H1 (cell line): ENCODE data around the gene CCDC121. TPM values are rescaled to one million over a fixed set of nuclear protein-coding genes. Genes with fewer than 3 reads are reported as not detected.
"Not testable (repeated sequence)": the region's sequence is repeated elsewhere in the genome, so short reads cannot be mapped to it uniquely, and the experiment has no call there.

Experiments
- CTCF ChIA-PET: fragments of 300-600 bp; sonication (Branson Sonifier 250); formaldehyde crosslinking; loops from one replicate; lab custom pipeline; 2021; ENCODE audit not compliant: partially characterized antibody; lab: Charles Lee
- POLR2A ChIA-PET: fragments of 300-600 bp; sonication (Branson Sonifier 250); formaldehyde crosslinking; loops from one replicate; lab custom pipeline; 2021; ENCODE audit warnings: inconsistent platforms; ENCODE audit not compliant: partially characterized antibody; lab: Charles Lee
- DNase-seq, 2 experiments: peaks; one replicate each; pipeline versions ENCODE4 v3.0.0 to v3.0.0-alpha.2; 2010 to 2022; ENCODE audit warnings: low spot score in 2 of 2, low read depth in 1 of 2, mixed read lengths in 1 of 2
- FAIRE-seq: peaks from 2 replicates; lab custom pipeline; 2011; peaks lifted over from hg19 to GRCh38; lab: Jason Lieb, UNC
- H2AFZ ChIP-seq: 2 replicates; pipeline ENCODE4 v1.8.1; 2012; ENCODE audit warnings: low read length, inconsistent platforms
- H2AK5ac ChIP-seq: 2 replicates; pipeline ENCODE4 v1.6.1; 2013; ENCODE audit warnings: low read depth, low read length
- H2BK120ac ChIP-seq: replicated peaks from 2 replicates; pipeline ENCODE3; 2013; ENCODE audit warnings: low read depth, low read length, inconsistent platforms
- H2BK12ac ChIP-seq: 2 replicates; pipeline ENCODE4 v1.6.1; 2013; ENCODE audit warnings: low read depth, low read length
- H2BK15ac ChIP-seq: 2 replicates; pipeline ENCODE4 v1.6.1; 2013; ENCODE audit warnings: low read length
- H2BK20ac ChIP-seq: 2 replicates; pipeline ENCODE4 v1.6.1; 2013; ENCODE audit warnings: low read length
- H2BK5ac ChIP-seq: 2 replicates; pipeline ENCODE4 v1.6.1; 2013; ENCODE audit warnings: low read depth, low read length
- H3K14ac ChIP-seq: 2 replicates; pipeline ENCODE4 v1.6.1; 2013; ENCODE audit warnings: inconsistent platforms; ENCODE audit not compliant: insufficient read length
- H3K18ac ChIP-seq: 2 replicates; pipeline ENCODE4 v1.6.1; 2013; ENCODE audit warnings: low read length; ENCODE audit errors: extremely low read depth
- H3K23ac ChIP-seq: 2 replicates; pipeline ENCODE4 v1.6.1; 2013; ENCODE audit warnings: inconsistent platforms; ENCODE audit not compliant: insufficient read length
- H3K23me2 ChIP-seq: 2 replicates; pipeline ENCODE4 v1.6.1; 2013; ENCODE audit warnings: low read depth, low read length
- H3K27ac ChIP-seq: 2 replicates; pipeline ENCODE4 v1.6.1; 2011; ENCODE audit warnings: low read depth, low read length, inconsistent platforms
- H3K27me3 ChIP-seq, 4 experiments: replicated peaks in 1 of 4; 1 replicate in 1 of 4; 2 replicates in 3 of 4; pipeline versions ENCODE4 v1.6.1 to v1.8.1; 2011 to 2013; ENCODE audit warnings: low read length in 3 of 4, mild to moderate bottlenecking in 3 of 4, inconsistent platforms in 2 of 4, mixed read lengths in 2 of 4, moderate library complexity in 1 of 4; ENCODE audit not compliant: control insufficient read depth in 3 of 4, insufficient read depth in 3 of 4; ENCODE audit errors: extremely low read depth in 1 of 4
- H3K36me3 ChIP-seq, 4 experiments: 2 replicates each; pipeline versions ENCODE4 v1.6.1 to v1.8.1; 2011 to 2013; ENCODE audit warnings: mild to moderate bottlenecking in 4 of 4, low read length in 3 of 4, moderate library complexity in 2 of 4, control low read depth in 1 of 4, inconsistent platforms in 1 of 4; ENCODE audit not compliant: insufficient read depth in 4 of 4, control insufficient read depth in 2 of 4
- H3K4ac ChIP-seq: replicated peaks from 2 replicates; pipeline ENCODE3; 2013; ENCODE audit warnings: low read length, low read depth, mixed read lengths, inconsistent platforms; ENCODE audit not compliant: insufficient read length
- H3K4me1 ChIP-seq, 4 experiments: replicated peaks in 1 of 4; 1 replicate in 1 of 4; 2 replicates in 3 of 4; pipeline versions ENCODE4 v1.6.1 to v1.8.1; 2011 to 2013; ENCODE audit warnings: low read length in 3 of 4, inconsistent platforms in 2 of 4, mixed read lengths in 1 of 4; ENCODE audit not compliant: insufficient read depth in 4 of 4, control insufficient read depth in 3 of 4
- H3K4me2 ChIP-seq, 2 experiments: 2 replicates each; pipeline versions ENCODE4 v1.6.1 to v1.8.1; 2011 to 2013; ENCODE audit warnings: low read depth in 2 of 2, low read length in 2 of 2, control low read depth in 1 of 2, inconsistent platforms in 1 of 2, mild to moderate bottlenecking in 1 of 2; ENCODE audit not compliant: insufficient read depth in 1 of 2
- H3K4me3 ChIP-seq, 4 experiments: fragments of 200-600, 300-600 bp in 1 of 4; sonication (generic), shearing (Covaris generic), sonication (Bioruptor Twin) in 1 of 4; 2 replicates each; pipeline versions ENCODE4 v1.5.1 to v1.8.1; 2011 to 2016; ENCODE audit warnings: low read length in 4 of 4, low read depth in 3 of 4, control low read depth in 2 of 4, inconsistent platforms in 2 of 4, mild to moderate bottlenecking in 2 of 4, mixed read lengths in 1 of 4, moderate library complexity in 1 of 4; ENCODE audit not compliant: insufficient read depth in 2 of 4; ENCODE audit errors: extremely low read depth in 1 of 4
- H3K56ac ChIP-seq: replicated peaks from 2 replicates; pipeline ENCODE3; 2013; ENCODE audit warnings: low read depth, mild to moderate bottlenecking, mixed read lengths, low read length, inconsistent platforms; ENCODE audit not compliant: insufficient read length
- H3K79me1 ChIP-seq: 2 replicates; pipeline ENCODE4 v1.6.1; 2013; ENCODE audit warnings: low read depth, low read length, control low read depth
- H3K79me2 ChIP-seq, 2 experiments: 2 replicates each; pipeline versions ENCODE4 v1.6.1 to v1.8.1; 2012 to 2013; ENCODE audit warnings: low read length in 2 of 2, mild to moderate bottlenecking in 2 of 2, inconsistent platforms in 1 of 2; ENCODE audit not compliant: insufficient read depth in 2 of 2, control insufficient read depth in 1 of 2
- H3K9ac ChIP-seq, 4 experiments: replicated peaks in 1 of 4; 1 replicate in 1 of 4; 2 replicates in 3 of 4; pipeline versions ENCODE4 v1.6.1 to v1.8.1; 2011 to 2013; ENCODE audit warnings: low read depth in 3 of 4, low read length in 3 of 4, control low read depth in 2 of 4, mild to moderate bottlenecking in 2 of 4, moderate library complexity in 2 of 4, inconsistent platforms in 1 of 4; ENCODE audit errors: extremely low read depth in 1 of 4
- H3K9me3 ChIP-seq, 2 experiments: 2 replicates each; pipeline versions ENCODE4 v1.6.1 to v1.8.1; 2012 to 2013; ENCODE audit warnings: mild to moderate bottlenecking in 2 of 2, moderate library complexity in 2 of 2, control low read depth in 1 of 2, inconsistent platforms in 1 of 2, low read depth in 1 of 2, low read length in 1 of 2, mixed read lengths in 1 of 2; ENCODE audit not compliant: insufficient read depth in 2 of 2
- H4K20me1 ChIP-seq, 2 experiments: replicated peaks in 1 of 2; 2 replicates each; pipeline versions ENCODE3 to v1.8.1; 2011 to 2013; ENCODE audit warnings: inconsistent platforms in 2 of 2, low read length in 2 of 2, mild to moderate bottlenecking in 1 of 2; ENCODE audit not compliant: insufficient read depth in 2 of 2, control insufficient read depth in 1 of 2
- H4K5ac ChIP-seq: 2 replicates; pipeline ENCODE4 v1.6.1; 2013; ENCODE audit warnings: low read length, low read depth, mixed read lengths, inconsistent platforms; ENCODE audit not compliant: insufficient read length
- H4K8ac ChIP-seq: 2 replicates; pipeline ENCODE4 v1.8.0; 2013; ENCODE audit warnings: mild to moderate bottlenecking, moderate library complexity, low read length, inconsistent platforms; ENCODE audit not compliant: insufficient read depth; ENCODE audit errors: extremely low read depth
- H4K91ac ChIP-seq: replicated peaks from 2 replicates; pipeline ENCODE3; 2013; ENCODE audit warnings: low read length, mixed read lengths, inconsistent platforms; ENCODE audit not compliant: insufficient read length
- CEBPB ChIP-seq: IDR thresholded peaks from 2 replicates; pipeline ENCODE4 v1.6.1; 2012; ENCODE audit warnings: low read depth, low read length
- CHD2 ChIP-seq: IDR thresholded peaks from 2 replicates; pipeline ENCODE4 v1.6.1; 2012; ENCODE audit warnings: low read length, improper control_type of control experiment
- NANOG ChIP-seq: IDR thresholded peaks from 2 replicates; pipeline ENCODE4 v1.6.1; 2011; ENCODE audit warnings: low read length, low read depth, mild to moderate bottlenecking, inconsistent platforms; ENCODE audit not compliant: insufficient read depth, poor library complexity, severe bottlenecking
- NRF1 ChIP-seq: IDR thresholded peaks from 2 replicates; pipeline ENCODE4 v1.6.1; 2011; ENCODE audit warnings: mild to moderate bottlenecking, low read depth, low read length, improper control_type of control experiment
- POLR2A ChIP-seq, 2 experiments: IDR thresholded peaks; 1 replicate in 1 of 2; 2 replicates in 1 of 2; pipeline ENCODE4 v1.6.1; 2011; ENCODE audit warnings: low read depth in 2 of 2, low read length in 2 of 2, mild to moderate bottlenecking in 2 of 2; ENCODE audit errors: control extremely low read depth in 1 of 2
- RXRA ChIP-seq: IDR thresholded peaks from 2 replicates; pipeline ENCODE4 v1.6.1; 2011; ENCODE audit warnings: low read depth, mild to moderate bottlenecking, low read length, moderate library complexity; ENCODE audit not compliant: insufficient read depth
- SP4 ChIP-seq: IDR thresholded peaks from 2 replicates; pipeline ENCODE4 v1.6.1; 2012; ENCODE audit warnings: low read length, inconsistent platforms
- SUZ12 ChIP-seq: fragments of 200-600 bp; sonication (generic); IDR thresholded peaks from 2 replicates; pipeline ENCODE4 v1.6.1; 2012; ENCODE audit warnings: mild to moderate bottlenecking, inconsistent platforms, low read length, moderate library complexity, mixed read lengths
- YY1 ChIP-seq: IDR thresholded peaks from 2 replicates; pipeline ENCODE4 v1.6.1; 2011; ENCODE audit warnings: low read depth, mild to moderate bottlenecking, low read length
- WGBS, 2 experiments: shearing (Covaris generic) in 1 of 2; methylation state at CpG; one replicate each; pipeline versions ENCODE4 v1.1.6 to v1.1.7; 2013 to 2015; ENCODE audit warnings: low lambda C conversion rate in 2 of 2, mixed read lengths in 2 of 2, inconsistent platforms in 1 of 2, low coverage in 1 of 2, missing lambda C conversion rate in 1 of 2; ENCODE audit not compliant: insufficient replicate concordance in 2 of 2, insufficient coverage in 1 of 2, insufficient read length in 1 of 2; ENCODE audit errors: extremely low coverage in 1 of 2, missing lambda C conversion rate in 1 of 2; 5-methylcytosine and 5-hydroxymethylcytosine counted together
- polyA plus RNA-seq, 7 experiments: library from polyadenylated mRNA; depleted of rRNA in 3 of 7; stranded (reverse) in 5 of 7; unstranded in 2 of 7; fragments of >200 nt in 5 of 7; fragments of 200-250 nt in 2 of 7; gene quantifications; 1 replicate in 5 of 7; 2 replicates in 1 of 7; 4 replicates in 1 of 7; pipeline versions ENCODE4 v1.2.1 to v1.2.3, GENCODE V29; 2011 to 2013; ENCODE audit warnings: missing spikeins in 2 of 7, mixed read lengths in 2 of 7
- total RNA-seq: library from RNA; stranded (reverse); fragmentation: NEBNext Ultra II Directional; extraction: Animal tissue kit (Norgen Biotek cat#: 25700); gene quantifications from 2 replicates; pipeline ENCODE4 v1.2.1, GENCODE V29; 2021
- TF ChIP-seq, protein P1 (sequence below): IDR thresholded peaks from 2 replicates; pipeline ENCODE4 v1.6.1; 2011; ENCODE audit warnings: low read length, improper control_type of control experiment
- TF ChIP-seq, protein P2 (sequence below): IDR thresholded peaks from 2 replicates; pipeline ENCODE4 v1.6.1; 2012; ENCODE audit warnings: inconsistent platforms

CCDC121 gene
- total and polyA plus RNA-seq, 2 of the 8 experiments (the other 6 are each of a cell fraction or from before 2014, with no cell fraction given) = 0.68 to 1.5 TPM

DNA sequence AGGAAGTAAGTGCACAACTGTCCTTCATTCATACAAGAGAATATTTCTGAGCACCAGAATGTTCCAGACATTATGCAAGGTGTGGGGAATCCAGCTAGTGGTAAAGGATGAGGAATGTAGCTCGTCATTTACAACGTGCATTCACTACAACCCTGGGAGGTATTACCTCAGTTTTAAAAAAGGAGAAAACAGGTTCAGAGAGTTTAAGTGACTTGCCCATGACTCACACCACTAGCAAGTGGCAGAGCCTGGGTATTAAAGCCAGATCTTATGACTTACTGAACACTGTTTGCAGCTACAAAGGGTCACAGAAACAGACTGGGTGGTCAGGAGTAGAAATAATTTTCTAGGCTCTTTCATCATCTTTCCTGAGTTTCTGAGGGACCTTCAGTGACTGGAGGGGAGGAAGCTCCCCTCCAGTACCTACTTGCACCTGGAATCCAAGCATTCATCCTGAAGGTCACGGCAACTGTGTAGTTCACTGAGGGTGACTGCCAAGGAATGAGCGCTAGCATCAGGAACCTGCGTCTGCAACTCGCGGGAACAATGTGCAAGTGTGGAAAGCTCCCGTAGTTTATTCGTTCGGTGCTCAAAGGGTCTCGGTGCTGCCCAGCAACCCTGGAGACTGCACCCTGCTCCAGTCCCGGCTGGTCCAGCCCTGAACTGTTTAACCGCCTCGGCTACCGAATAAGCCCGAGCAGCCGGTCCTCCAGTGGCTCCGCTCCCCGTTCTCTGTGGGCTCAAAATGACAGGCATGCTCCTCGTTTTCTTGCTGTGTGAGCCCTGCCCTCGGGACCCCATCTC is 647 bp downstream of the CCDC121 start (continued):
- TF ChIP-seq, protein P1, sequence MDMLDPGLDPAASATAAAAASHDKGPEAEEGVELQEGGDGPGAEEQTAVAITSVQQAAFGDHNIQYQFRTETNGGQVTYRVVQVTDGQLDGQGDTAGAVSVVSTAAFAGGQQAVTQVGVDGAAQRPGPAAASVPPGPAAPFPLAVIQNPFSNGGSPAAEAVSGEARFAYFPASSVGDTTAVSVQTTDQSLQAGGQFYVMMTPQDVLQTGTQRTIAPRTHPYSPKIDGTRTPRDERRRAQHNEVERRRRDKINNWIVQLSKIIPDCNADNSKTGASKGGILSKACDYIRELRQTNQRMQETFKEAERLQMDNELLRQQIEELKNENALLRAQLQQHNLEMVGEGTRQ = no peak
- TF ChIP-seq SUZ12 = no peak
- TF ChIP-seq CHD2 = no peak
- TF ChIP-seq CEBPB = no peak
- TF ChIP-seq SP4 = no peak
- no peak for TF ChIP-seq RXRA
- TF ChIP-seq, protein P2, sequence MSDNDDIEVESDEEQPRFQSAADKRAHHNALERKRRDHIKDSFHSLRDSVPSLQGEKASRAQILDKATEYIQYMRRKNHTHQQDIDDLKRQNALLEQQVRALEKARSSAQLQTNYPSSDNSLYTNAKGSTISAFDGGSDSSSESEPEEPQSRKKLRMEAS = no peak
- TF ChIP-seq POLR2A (IDR thresholded peaks at IDR 0.05; ENCODE audit: control extremely low read depth in 1 of 2, low read depth in 2 of 2, low read length in 2 of 2) = no peak
- TF ChIP-seq YY1 = no peak
- TF ChIP-seq NANOG = no peak
- no peak for TF ChIP-seq NRF1
- TF ChIP-seq, all 59 proteins: peak for 0

DNA sequence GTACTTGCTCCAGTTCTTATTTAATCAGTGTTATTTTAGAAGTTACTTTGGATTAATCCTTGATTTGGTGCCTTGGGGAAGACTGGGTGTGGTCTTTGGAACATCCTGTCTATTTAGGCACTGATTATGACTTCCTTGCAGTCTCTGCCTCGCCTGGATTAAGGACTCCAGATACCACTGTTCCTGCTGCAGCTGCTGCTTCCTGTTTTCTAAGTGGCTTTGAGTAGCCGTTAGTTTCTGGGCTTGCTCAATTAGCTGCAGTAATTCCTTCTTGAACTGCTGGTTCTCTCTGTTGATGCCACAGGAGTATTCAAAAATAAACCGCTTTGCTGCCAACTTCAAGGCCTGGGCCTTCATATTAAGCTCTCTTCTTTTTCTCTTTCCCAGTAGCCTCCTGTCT is 1.9 kb downstream of the CCDC121 start:
- H4K8ac ChIP-seq, H2BK120ac ChIP-seq, H2BK20ac ChIP-seq, H3K27ac ChIP-seq, H3K23ac ChIP-seq, H3K14ac ChIP-seq, H3K9me3 ChIP-seq, H4K5ac ChIP-seq, H3K4me1 ChIP-seq, H2BK5ac ChIP-seq, H3K56ac ChIP-seq, H3K4me2 ChIP-seq, H3K23me2 ChIP-seq, H3K9ac ChIP-seq, DNase-seq, CTCF ChIA-PET, H3K79me1 ChIP-seq, H2BK15ac ChIP-seq, H4K91ac ChIP-seq, H3K4me3 ChIP-seq, H2AK5ac ChIP-seq, H3K4ac ChIP-seq, H3K18ac ChIP-seq, H2BK12ac ChIP-seq, FAIRE-seq, H3K27me3 ChIP-seq, H2AFZ ChIP-seq, H4K20me1 ChIP-seq: not testable (repeated sequence)
- Histone ChIP-seq H3K36me3 (peaks cover 6 to 29% (median 9%) of the 10 kb centered on the region in 4 experiments; a peak in 7 of 8 replicates), H3K79me2 (peaks cover 0 to 14% of the 10 kb centered on the region in 2 experiments; a peak in 2 of 4 replicates)
- POLR2A ChIA-PET = interaction anchor here (1.3 to 1.5 kb wide), 3 partner anchors 9 to 40 kb away, joined by 3 to 4 read pairs (median 3); no protein-coding TSS in a partner anchor
- 89% methylated on average over 3 of the region's 3 CpGs; no CpG with 5 or more reads in 1 of the 2 experiments for WGBS, 2 experiments
